HepG2 (cell line): ENCODE data around the gene GEMIN2. TPM values are rescaled to one million over a fixed set of nuclear protein-coding genes. Genes with fewer than 3 reads are reported as not detected.

Source experiments
- ATRX ChIP-seq: sonication (generic); formaldehyde crosslinking; IDR thresholded peaks from 2 replicates; pipeline ENCODE4 v1.4.0; 2020; ENCODE audit warnings: missing genetic modification reagents, borderline replicate concordance
- CHD2 ChIP-seq: IDR thresholded peaks from 2 replicates; pipeline ENCODE4 v1.6.1; 2011; ENCODE audit warnings: low read depth, low read length, improper control_type of control experiment
- HES4 ChIP-seq: sonication (generic); formaldehyde crosslinking; IDR thresholded peaks from 2 replicates; pipeline ENCODE4 v1.9.0; 2021; ENCODE audit warnings: mild to moderate bottlenecking, missing genetic modification reagents, borderline replicate concordance
- HINFP ChIP-seq: sonication (generic); formaldehyde crosslinking; IDR thresholded peaks from 2 replicates; pipeline ENCODE4 v1.4.0; 2020; ENCODE audit warnings: low read depth, mild to moderate bottlenecking, missing genetic modification reagents
- HMG20A ChIP-seq: IDR thresholded peaks from 2 replicates; pipeline ENCODE4 v1.6.1; 2016; ENCODE audit warnings: borderline replicate concordance
- KLF15 ChIP-seq: sonication (generic); formaldehyde crosslinking; IDR thresholded peaks from 2 replicates; pipeline ENCODE4 v1.8.1; 2023; ENCODE audit warnings: borderline replicate concordance, mild to moderate bottlenecking, inconsistent platforms, missing genetic modification reagents, mixed read lengths
- PRDM10 ChIP-seq: sonication (generic); formaldehyde crosslinking; IDR thresholded peaks from 2 replicates; pipeline ENCODE4 v1.4.0; 2020; ENCODE audit warnings: low read depth, missing genetic modification reagents
- SMAD1 ChIP-seq: sonication (generic); formaldehyde crosslinking; IDR thresholded peaks from 2 replicates; pipeline ENCODE4 v1.4.0; 2020; ENCODE audit warnings: missing genetic modification reagents, low read depth, mild to moderate bottlenecking, borderline replicate concordance
- SNRNP70 ChIP-seq: fragments of 200-400 bp; formaldehyde crosslinking; IDR thresholded peaks from 2 replicates; pipeline ENCODE4 v1.6.1; 2017; ENCODE audit warnings: mild to moderate bottlenecking, low read depth, low read length, moderate library complexity
- TFAP4 ChIP-seq: sonication (generic); IDR thresholded peaks from 2 replicates; pipeline ENCODE4 v1.6.1; 2016; ENCODE audit warnings: low read depth, borderline replicate concordance
- ZEB1 ChIP-seq: IDR thresholded peaks from 2 replicates; pipeline ENCODE4 v1.6.1; 2012; ENCODE audit warnings: mild to moderate bottlenecking, low read depth, inconsistent platforms; ENCODE audit not compliant: insufficient replicate concordance
- ZFP36L1 ChIP-seq: sonication (generic); formaldehyde crosslinking; IDR thresholded peaks from 2 replicates; pipeline ENCODE4 v1.8.0; 2022; ENCODE audit warnings: mild to moderate bottlenecking, missing genetic modification reagents, moderate library complexity
- ZHX1 ChIP-seq: sonication (generic); formaldehyde crosslinking; IDR thresholded peaks from 2 replicates; pipeline ENCODE4 v1.8.1; 2022; ENCODE audit warnings: low read depth, mild to moderate bottlenecking, missing genetic modification reagents
- ZNF354B ChIP-seq: sonication (generic); formaldehyde crosslinking; IDR thresholded peaks from 2 replicates; pipeline ENCODE4 v1.8.0; 2022; ENCODE audit warnings: mild to moderate bottlenecking, missing genetic modification reagents
- ZNF546 ChIP-seq: sonication (generic); formaldehyde crosslinking; conservative IDR thresholded peaks from 2 replicates; pipeline ENCODE4 v1.8.1; 2023; ENCODE audit warnings: mild to moderate bottlenecking, missing genetic modification reagents
- ZNF644 ChIP-seq: IDR thresholded peaks from 2 replicates; pipeline ENCODE4 v1.6.1; 2016; ENCODE audit warnings: low read depth
- ZNF713 ChIP-seq: sonication (generic); formaldehyde crosslinking; IDR thresholded peaks from 2 replicates; pipeline ENCODE4 v1.4.0; 2020; ENCODE audit warnings: mild to moderate bottlenecking, missing genetic modification reagents
- polyA plus RNA-seq, 8 experiments: library from polyadenylated mRNA; depleted of rRNA in 3 of 8; stranded (reverse) in 7 of 8; unstranded in 1 of 8; fragments of >200 nt; fragmentation: Illumina TruSeq in 4 of 8; extraction: Trizol in 4 of 8; gene quantifications; 2 replicates each; pipeline versions ENCODE4 v1.2.1 to v1.2.3, GENCODE V29; 2011 to 2016; ENCODE audit warnings: low read depth in 4 of 8, missing spikeins in 1 of 8, mixed read lengths in 1 of 8; ENCODE audit not compliant: insufficient read depth in 1 of 8
- total RNA-seq, 5 experiments: library from RNA; depleted of rRNA; stranded (reverse); fragments of >200 nt; fragmentation: Illumina TruSeq; extraction: Trizol; gene quantifications; 2 replicates each; pipeline ENCODE4 v1.2.3, GENCODE V29; 2016; ENCODE audit warnings: low read depth in 1 of 5
- TF ChIP-seq, protein P1 (sequence below): sonication (generic); formaldehyde crosslinking; IDR thresholded peaks from 2 replicates; pipeline ENCODE4 v1.4.0; 2020; ENCODE audit warnings: missing genetic modification reagents, borderline replicate concordance

GEMIN2 gene
- total and polyA plus RNA-seq, 2 of the 13 experiments (the other 11 are each of a cell fraction or from before 2014, with no cell fraction given) = 54.8 to 110 TPM

DNA sequence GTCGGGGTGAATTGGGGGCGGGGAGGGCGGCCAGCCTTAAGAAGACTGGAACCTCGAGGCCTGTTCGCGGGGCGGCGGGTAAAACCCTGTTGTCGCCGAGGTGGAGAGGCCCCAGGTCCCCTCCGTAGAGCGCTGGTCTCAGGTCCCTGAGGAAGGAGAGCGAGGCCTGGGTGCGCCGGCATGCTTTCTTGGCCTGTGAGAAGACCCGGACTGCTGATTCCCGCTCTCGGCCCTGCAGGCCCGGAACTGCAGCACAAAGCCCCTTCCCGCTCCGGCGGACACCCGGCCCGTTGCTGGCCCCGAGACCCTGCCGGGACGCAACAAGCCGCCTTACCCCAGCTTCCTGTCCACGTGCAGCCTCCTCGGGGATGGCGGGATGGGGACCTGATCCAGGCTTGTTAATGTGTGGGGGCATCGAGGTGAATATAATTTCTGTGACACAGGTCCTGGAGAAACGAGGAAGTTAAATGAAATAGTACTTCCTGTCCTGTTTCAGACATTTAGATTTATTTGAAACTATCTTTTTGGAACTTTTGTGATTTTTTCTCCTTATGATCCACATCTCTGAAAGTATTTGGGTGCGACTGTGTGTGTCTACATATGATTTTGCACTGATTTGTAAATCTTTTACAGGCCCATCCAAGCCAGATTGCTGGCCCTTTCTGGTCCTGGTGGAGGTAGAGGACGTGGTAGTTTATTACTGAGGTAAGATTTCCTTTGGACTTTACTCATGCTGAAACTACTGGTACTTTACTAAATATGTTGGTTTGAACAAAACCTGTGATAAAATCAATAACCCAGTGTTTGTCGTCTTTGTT lies 61.5 kb downstream of the GEMIN2 start (continued):
- TF ChIP-seq HMG20A (CRISPR knock-in tag) = no peak
- TF ChIP-seq ZNF713 = peak; percentile 88; the same call in 1 of the 2 replicates
- TF ChIP-seq KLF15 = peak; percentile 23; the same call in 1 of the 2 replicates
- TF ChIP-seq, protein P1, sequence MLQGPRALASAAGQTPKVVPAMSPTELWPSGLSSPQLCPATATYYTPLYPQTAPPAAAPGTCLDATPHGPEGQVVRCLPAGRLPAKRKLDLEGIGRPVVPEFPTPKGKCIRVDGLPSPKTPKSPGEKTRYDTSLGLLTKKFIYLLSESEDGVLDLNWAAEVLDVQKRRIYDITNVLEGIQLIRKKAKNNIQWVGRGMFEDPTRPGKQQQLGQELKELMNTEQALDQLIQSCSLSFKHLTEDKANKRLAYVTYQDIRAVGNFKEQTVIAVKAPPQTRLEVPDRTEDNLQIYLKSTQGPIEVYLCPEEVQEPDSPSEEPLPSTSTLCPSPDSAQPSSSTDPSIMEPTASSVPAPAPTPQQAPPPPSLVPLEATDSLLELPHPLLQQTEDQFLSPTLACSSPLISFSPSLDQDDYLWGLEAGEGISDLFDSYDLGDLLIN (CRISPR knock-in tag) = no peak
- no peak for TF ChIP-seq ZEB1
- no peak for TF ChIP-seq ZNF644 (CRISPR knock-in tag)
- peak; percentile 21 for TF ChIP-seq SMAD1
- 0 out of 2 replicates have a peak, but pooled peaks have one; percentile 7 for TF ChIP-seq ZNF546
- no peak; the same call in 1 of the 2 replicates for TF ChIP-seq ZHX1 (CRISPR knock-in tag)
- no peak for TF ChIP-seq SNRNP70
- TF ChIP-seq CHD2 = no peak
- TF ChIP-seq PRDM10 (CRISPR knock-in tag) = no peak
- peak; percentile 98 for TF ChIP-seq HES4 (CRISPR knock-in tag)
- 0 out of 2 replicates have a peak, but pooled peaks have one; percentile 16 for TF ChIP-seq ZNF354B
- no peak for TF ChIP-seq ATRX
- TF ChIP-seq ZFP36L1 (CRISPR knock-in tag) = peak; percentile 91; the same call in 1 of the 2 replicates
- no peak for TF ChIP-seq HINFP (CRISPR knock-in tag)
- no peak for TF ChIP-seq TFAP4
